ENCODE results near the gene PRAMEF14.
"Not testable (repeated sequence)": the region's sequence is repeated elsewhere in the genome, so short reads cannot be mapped to it uniquely, and the experiment has no call there.

PRAMEF14 gene

GRCh38 chr1:13347034-13347433 is at the start of gene PRAMEF14:
Gene PRAMEF14 (minus strand): TSS chr1:13347134. CDS start chr1:13345314, 1,820 bp downstream.
- in situ Hi-C loops (cut with HindIII; ENCODE audit: low sequenced_read_pairs), result not testable (repeated sequence)

- in situ Hi-C loops (cut with HindIII; ENCODE audit: low sequenced_read_pairs), result not testable (repeated sequence)
These were observed 48.4 kb upstream of the PRAMEF14 start for GRCh38 chr1:13395311-13395710.

GRCh38 chr1:13394761-13395160 is 47.8 kb upstream of the PRAMEF14 start:
- in situ Hi-C loops (cut with HindIII; ENCODE audit: low sequenced_read_pairs), result not testable (repeated sequence)

- in situ Hi-C loops (cut with HindIII; ENCODE audit: low sequenced_read_pairs), result not testable (repeated sequence)
These were observed 46.1 kb upstream of the PRAMEF14 start for GRCh38 chr1:13393004-13393403.

- in situ Hi-C loops (cut with HindIII; ENCODE audit: low sequenced_read_pairs), result not testable (repeated sequence)
These were observed 42.4 kb upstream of the PRAMEF14 start, which contains the start of gene PRAMEF17 for GRCh38 chr1:13389332-13389731. Gene PRAMEF17 (plus strand): TSS chr1:13389632. CDS start chr1:13389658, 26 bp downstream.

- in situ Hi-C loops (cut with HindIII; ENCODE audit: low sequenced_read_pairs), result not testable (repeated sequence)
These were observed 33.4 kb upstream of the PRAMEF14 start for GRCh38 chr1:13380380-13380779.

- in situ Hi-C loops (cut with HindIII; ENCODE audit: low sequenced_read_pairs), result not testable (repeated sequence)
These were observed 32.0 kb upstream of the PRAMEF14 start for GRCh38 chr1:13378983-13379382.

- in situ Hi-C loops (cut with HindIII; ENCODE audit: low sequenced_read_pairs), result not testable (repeated sequence)
These were observed 21.6 kb upstream of the PRAMEF14 start for GRCh38 chr1:13368544-13368943.

- in situ Hi-C loops (cut with HindIII; ENCODE audit: low sequenced_read_pairs), result not testable (repeated sequence)
These were observed 19.6 kb upstream of the PRAMEF14 start for GRCh38 chr1:13366536-13366935.

- in situ Hi-C loops (cut with HindIII; ENCODE audit: low sequenced_read_pairs), result not testable (repeated sequence)
These were observed 18.0 kb upstream of the PRAMEF14 start for GRCh38 chr1:13364928-13365327.

- in situ Hi-C loops (cut with HindIII; ENCODE audit: low sequenced_read_pairs), result not testable (repeated sequence)
These were observed 15.4 kb upstream of the PRAMEF14 start for GRCh38 chr1:13362364-13362763.

- in situ Hi-C loops (cut with HindIII; ENCODE audit: low sequenced_read_pairs), result not testable (repeated sequence)
These were observed 9.8 kb upstream of the PRAMEF14 start for GRCh38 chr1:13356774-13357173.

GRCh38 chr1:13354475-13354874 is 7.5 kb upstream of the PRAMEF14 start:
- in situ Hi-C loops (cut with HindIII; ENCODE audit: low sequenced_read_pairs), result not testable (repeated sequence)

GRCh38 chr1:13353476-13353875 is 6.5 kb upstream of the PRAMEF14 start:
- in situ Hi-C loops (cut with HindIII; ENCODE audit: low sequenced_read_pairs), result not testable (repeated sequence)

- in situ Hi-C loops (cut with HindIII; ENCODE audit: low sequenced_read_pairs), result not testable (repeated sequence)
These were observed 4.4 kb downstream of the PRAMEF14 start for GRCh38 chr1:13342496-13342895.

- in situ Hi-C loops (cut with HindIII; ENCODE audit: low sequenced_read_pairs), result not testable (repeated sequence)
These were observed 31.7 kb downstream of the PRAMEF14 start, which contains the start of gene PRAMEF15 for GRCh38 chr1:13315281-13315680. Gene PRAMEF15 (plus strand): TSS chr1:13315581. CDS start chr1:13318408, 2,827 bp downstream.

GRCh38 chr1:13303239-13303638 is 43.7 kb downstream of the PRAMEF14 start, which contains the start of gene PRAMEF33:
Gene PRAMEF33 (plus strand): TSS chr1:13303539. CDS start chr1:13305955, 2,416 bp downstream.
- in situ Hi-C loops (cut with HindIII; ENCODE audit: low sequenced_read_pairs), result not testable (repeated sequence)

GRCh38 chr1:13302197-13302596 is 44.7 kb downstream of the PRAMEF14 start:
- in situ Hi-C loops (cut with HindIII; ENCODE audit: low sequenced_read_pairs), result not testable (repeated sequence)

- in situ Hi-C loops (cut with HindIII; ENCODE audit: low sequenced_read_pairs), result not testable (repeated sequence)
These were observed 48.2 kb downstream of the PRAMEF14 start for GRCh38 chr1:13298699-13299098.

- in situ Hi-C loops (cut with HindIII; ENCODE audit: low sequenced_read_pairs), result not testable (repeated sequence)
These were observed 49.6 kb downstream of the PRAMEF14 start for GRCh38 chr1:13297216-13297931.
